HepG2 (cell line): ENCODE results near the gene ZNF513. TPM values are rescaled to one million over a fixed set of nuclear protein-coding genes. Genes with fewer than 3 reads are reported as not detected.

ENCODE experiments used
- HOXA3 ChIP-seq: sonication (generic); formaldehyde crosslinking; IDR thresholded peaks from 2 replicates; pipeline ENCODE4 v1.5.0; 2020; ENCODE audit warnings: missing genetic modification reagents
- HOXD1 ChIP-seq: sonication (generic); formaldehyde crosslinking; IDR thresholded peaks from 2 replicates; pipeline ENCODE4 v1.5.0; 2020; ENCODE audit warnings: missing genetic modification reagents
- KLF15 ChIP-seq: sonication (generic); formaldehyde crosslinking; IDR thresholded peaks from 2 replicates; pipeline ENCODE4 v1.8.1; 2023; ENCODE audit warnings: borderline replicate concordance, mild to moderate bottlenecking, inconsistent platforms, missing genetic modification reagents, mixed read lengths
- MTA1 ChIP-seq: sonication (generic); formaldehyde crosslinking; IDR thresholded peaks from 2 replicates; pipeline ENCODE4 v1.4.0; 2020; ENCODE audit warnings: missing genetic modification reagents, mild to moderate bottlenecking, borderline replicate concordance
- PRMT3 ChIP-seq: sonication (generic); formaldehyde crosslinking; IDR thresholded peaks from 2 replicates; pipeline ENCODE4 v1.8.1; 2022; ENCODE audit warnings: low read depth, mild to moderate bottlenecking, moderate library complexity, missing genetic modification reagents, borderline replicate concordance
- RORA ChIP-seq: sonication (generic); formaldehyde crosslinking; IDR thresholded peaks from 2 replicates; pipeline ENCODE4 v1.5.0; 2020; ENCODE audit warnings: mild to moderate bottlenecking, missing genetic modification reagents, moderate library complexity
- SIN3B ChIP-seq: fragments of 150-350 bp; IDR thresholded peaks from 2 replicates; pipeline ENCODE4 v1.6.1; 2014; ENCODE audit warnings: low read length
- ZNF225 ChIP-seq: sonication (generic); formaldehyde crosslinking; IDR thresholded peaks from 2 replicates; pipeline ENCODE4 v1.4.0; 2020; ENCODE audit warnings: mild to moderate bottlenecking, missing genetic modification reagents
- ZNF33B ChIP-seq: sonication (generic); formaldehyde crosslinking; IDR thresholded peaks from 2 replicates; pipeline ENCODE4 v1.5.1; 2020; ENCODE audit warnings: mild to moderate bottlenecking, missing genetic modification reagents
- ZNF772 ChIP-seq: sonication (generic); formaldehyde crosslinking; IDR thresholded peaks from 2 replicates; pipeline ENCODE4 v1.5.0; 2020; ENCODE audit warnings: mild to moderate bottlenecking, missing genetic modification reagents
- polyA plus RNA-seq, 8 experiments: library from polyadenylated mRNA; depleted of rRNA in 3 of 8; stranded (reverse) in 7 of 8; unstranded in 1 of 8; fragments of >200 nt; fragmentation: Illumina TruSeq in 4 of 8; extraction: Trizol in 4 of 8; gene quantifications; 2 replicates each; pipeline versions ENCODE4 v1.2.1 to v1.2.3, GENCODE V29; 2011 to 2016; ENCODE audit warnings: low read depth in 4 of 8, missing spikeins in 1 of 8, mixed read lengths in 1 of 8; ENCODE audit not compliant: insufficient read depth in 1 of 8
- total RNA-seq, 5 experiments: library from RNA; depleted of rRNA; stranded (reverse); fragments of >200 nt; fragmentation: Illumina TruSeq; extraction: Trizol; gene quantifications; 2 replicates each; pipeline ENCODE4 v1.2.3, GENCODE V29; 2016; ENCODE audit warnings: low read depth in 1 of 5
- TF ChIP-seq, protein P1 (sequence below): sonication (generic); formaldehyde crosslinking; IDR thresholded peaks from 2 replicates; pipeline ENCODE4 v1.4.0; 2020; ENCODE audit warnings: missing genetic modification reagents
- TF ChIP-seq, protein P2 (sequence below): IDR thresholded peaks from 2 replicates; pipeline ENCODE4 v1.6.1; 2016
- TF ChIP-seq, protein P3 (sequence below): sonication (generic); formaldehyde crosslinking; IDR thresholded peaks from 2 replicates; pipeline ENCODE4 v1.5.0; 2020; ENCODE audit warnings: missing genetic modification reagents
- TF ChIP-seq, protein P4 (sequence below): sonication (generic); formaldehyde crosslinking; conservative IDR thresholded peaks from 2 replicates; pipeline ENCODE4 v1.8.0; 2022; ENCODE audit warnings: missing genetic modification reagents
- TF ChIP-seq, protein P5 (sequence below): sonication (generic); formaldehyde crosslinking; IDR thresholded peaks from 2 replicates; pipeline ENCODE4 v1.4.0; 2020; ENCODE audit warnings: missing genetic modification reagents
- TF ChIP-seq, protein P6 (sequence below): IDR thresholded peaks from 2 replicates; pipeline ENCODE4 v1.6.1; 2016; ENCODE audit warnings: missing genetic modification reagents, missing compliant biosample characterization

Gene ZNF513
- total and polyA plus RNA-seq, 2 of the 13 experiments (the other 11 are each of a cell fraction or from before 2014, with no cell fraction given): 4.9 to 6.3 TPM

DNA sequence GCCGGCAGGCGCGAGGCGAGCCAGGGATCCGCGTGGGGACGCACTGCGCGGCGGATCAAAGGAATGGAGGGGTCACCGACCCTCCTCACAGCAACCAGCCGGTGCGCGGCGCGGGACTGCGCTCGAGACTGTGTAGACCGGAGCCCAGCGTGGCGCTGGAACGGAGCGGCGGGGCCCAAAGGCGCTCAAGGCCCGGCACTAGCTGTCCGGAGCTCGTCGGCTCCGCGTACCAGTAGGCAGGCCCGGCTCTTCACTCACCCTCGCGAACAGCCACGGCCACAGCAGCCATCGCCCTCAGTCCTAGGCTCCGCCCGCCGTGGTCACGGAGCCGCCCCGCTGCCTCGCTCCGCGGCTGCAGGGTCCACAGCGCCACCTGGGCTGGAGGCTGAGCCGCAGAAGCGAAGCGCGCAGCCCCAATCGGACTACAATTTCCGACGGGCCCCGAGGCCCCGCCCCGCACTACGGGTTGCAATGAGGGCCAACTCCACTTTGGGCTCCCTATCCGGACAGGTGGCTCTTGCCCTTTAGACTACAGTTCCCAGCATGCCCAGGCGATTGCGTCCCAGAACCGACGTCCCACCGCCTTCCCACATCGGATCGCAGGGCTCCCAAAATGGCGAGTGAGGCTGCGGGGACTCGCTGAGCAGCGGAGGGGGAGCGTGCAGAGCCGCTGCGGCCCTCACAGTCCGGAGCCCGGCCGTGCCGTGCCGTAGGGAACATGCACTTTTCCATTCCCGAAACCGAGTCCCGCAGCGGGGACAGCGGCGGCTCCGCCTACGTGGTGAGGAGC is 10.3 kb downstream of the ZNF513 start, which contains the start of the genes EIF2B4 and SNX17 (continued):
- TF ChIP-seq, protein P1, sequence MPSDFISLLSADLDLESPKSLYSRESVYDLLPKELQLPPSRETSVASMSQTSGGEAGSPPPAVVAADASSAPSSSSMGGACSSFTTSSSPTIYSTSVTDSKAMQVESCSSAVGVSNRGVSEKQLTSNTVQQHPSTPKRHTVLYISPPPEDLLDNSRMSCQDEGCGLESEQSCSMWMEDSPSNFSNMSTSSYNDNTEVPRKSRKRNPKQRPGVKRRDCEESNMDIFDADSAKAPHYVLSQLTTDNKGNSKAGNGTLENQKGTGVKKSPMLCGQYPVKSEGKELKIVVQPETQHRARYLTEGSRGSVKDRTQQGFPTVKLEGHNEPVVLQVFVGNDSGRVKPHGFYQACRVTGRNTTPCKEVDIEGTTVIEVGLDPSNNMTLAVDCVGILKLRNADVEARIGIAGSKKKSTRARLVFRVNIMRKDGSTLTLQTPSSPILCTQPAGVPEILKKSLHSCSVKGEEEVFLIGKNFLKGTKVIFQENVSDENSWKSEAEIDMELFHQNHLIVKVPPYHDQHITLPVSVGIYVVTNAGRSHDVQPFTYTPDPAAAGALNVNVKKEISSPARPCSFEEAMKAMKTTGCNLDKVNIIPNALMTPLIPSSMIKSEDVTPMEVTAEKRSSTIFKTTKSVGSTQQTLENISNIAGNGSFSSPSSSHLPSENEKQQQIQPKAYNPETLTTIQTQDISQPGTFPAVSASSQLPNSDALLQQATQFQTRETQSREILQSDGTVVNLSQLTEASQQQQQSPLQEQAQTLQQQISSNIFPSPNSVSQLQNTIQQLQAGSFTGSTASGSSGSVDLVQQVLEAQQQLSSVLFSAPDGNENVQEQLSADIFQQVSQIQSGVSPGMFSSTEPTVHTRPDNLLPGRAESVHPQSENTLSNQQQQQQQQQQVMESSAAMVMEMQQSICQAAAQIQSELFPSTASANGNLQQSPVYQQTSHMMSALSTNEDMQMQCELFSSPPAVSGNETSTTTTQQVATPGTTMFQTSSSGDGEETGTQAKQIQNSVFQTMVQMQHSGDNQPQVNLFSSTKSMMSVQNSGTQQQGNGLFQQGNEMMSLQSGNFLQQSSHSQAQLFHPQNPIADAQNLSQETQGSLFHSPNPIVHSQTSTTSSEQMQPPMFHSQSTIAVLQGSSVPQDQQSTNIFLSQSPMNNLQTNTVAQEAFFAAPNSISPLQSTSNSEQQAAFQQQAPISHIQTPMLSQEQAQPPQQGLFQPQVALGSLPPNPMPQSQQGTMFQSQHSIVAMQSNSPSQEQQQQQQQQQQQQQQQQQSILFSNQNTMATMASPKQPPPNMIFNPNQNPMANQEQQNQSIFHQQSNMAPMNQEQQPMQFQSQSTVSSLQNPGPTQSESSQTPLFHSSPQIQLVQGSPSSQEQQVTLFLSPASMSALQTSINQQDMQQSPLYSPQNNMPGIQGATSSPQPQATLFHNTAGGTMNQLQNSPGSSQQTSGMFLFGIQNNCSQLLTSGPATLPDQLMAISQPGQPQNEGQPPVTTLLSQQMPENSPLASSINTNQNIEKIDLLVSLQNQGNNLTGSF (CRISPR knock-in tag): peak; percentile 75
- TF ChIP-seq ZNF772 (CRISPR knock-in tag) (peak; percentile 97), PRMT3 (0 out of 2 replicates have a peak, but pooled peaks have one; percentile 67), ZNF225 (CRISPR knock-in tag) (peak; percentile 94), RORA (CRISPR knock-in tag) (no peak), HOXA3 (CRISPR knock-in tag) (peak; percentile 96; the same call in 1 of the 2 replicates), MTA1 (CRISPR knock-in tag) (peak; percentile 97), SIN3B (peak; percentile 75; the same call in 1 of the 2 replicates), ZNF33B (CRISPR knock-in tag) (0 out of 2 replicates have a peak, but pooled peaks have one; percentile 76), HOXD1 (CRISPR knock-in tag) (peak; percentile 90; the same call in 1 of the 2 replicates), KLF15 (CRISPR knock-in tag) (peak; percentile 35; the same call in 1 of the 2 replicates)
- TF ChIP-seq, protein P2, sequence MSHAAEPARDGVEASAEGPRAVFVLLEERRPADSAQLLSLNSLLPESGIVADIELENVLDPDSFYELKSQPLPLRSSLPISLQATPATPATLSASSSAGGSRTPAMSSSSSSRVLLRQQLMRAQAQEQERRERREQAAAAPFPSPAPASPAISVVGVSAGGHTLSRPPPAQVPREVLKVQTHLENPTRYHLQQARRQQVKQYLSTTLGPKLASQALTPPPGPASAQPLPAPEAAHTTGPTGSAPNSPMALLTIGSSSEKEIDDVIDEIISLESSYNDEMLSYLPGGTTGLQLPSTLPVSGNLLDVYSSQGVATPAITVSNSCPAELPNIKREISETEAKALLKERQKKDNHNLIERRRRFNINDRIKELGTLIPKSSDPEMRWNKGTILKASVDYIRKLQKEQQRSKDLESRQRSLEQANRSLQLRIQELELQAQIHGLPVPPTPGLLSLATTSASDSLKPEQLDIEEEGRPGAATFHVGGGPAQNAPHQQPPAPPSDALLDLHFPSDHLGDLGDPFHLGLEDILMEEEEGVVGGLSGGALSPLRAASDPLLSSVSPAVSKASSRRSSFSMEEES (CRISPR knock-in tag): no peak; the same call in 1 of the 2 replicates
- TF ChIP-seq, protein P3, sequence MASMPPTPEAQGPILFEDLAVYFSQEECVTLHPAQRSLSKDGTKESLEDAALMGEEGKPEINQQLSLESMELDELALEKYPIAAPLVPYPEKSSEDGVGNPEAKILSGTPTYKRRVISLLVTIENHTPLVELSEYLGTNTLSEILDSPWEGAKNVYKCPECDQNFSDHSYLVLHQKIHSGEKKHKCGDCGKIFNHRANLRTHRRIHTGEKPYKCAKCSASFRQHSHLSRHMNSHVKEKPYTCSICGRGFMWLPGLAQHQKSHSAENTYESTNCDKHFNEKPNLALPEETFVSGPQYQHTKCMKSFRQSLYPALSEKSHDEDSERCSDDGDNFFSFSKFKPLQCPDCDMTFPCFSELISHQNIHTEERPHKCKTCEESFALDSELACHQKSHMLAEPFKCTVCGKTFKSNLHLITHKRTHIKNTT: 0 out of 2 replicates have a peak, but pooled peaks have one; percentile 96
- TF ChIP-seq, protein P4, sequence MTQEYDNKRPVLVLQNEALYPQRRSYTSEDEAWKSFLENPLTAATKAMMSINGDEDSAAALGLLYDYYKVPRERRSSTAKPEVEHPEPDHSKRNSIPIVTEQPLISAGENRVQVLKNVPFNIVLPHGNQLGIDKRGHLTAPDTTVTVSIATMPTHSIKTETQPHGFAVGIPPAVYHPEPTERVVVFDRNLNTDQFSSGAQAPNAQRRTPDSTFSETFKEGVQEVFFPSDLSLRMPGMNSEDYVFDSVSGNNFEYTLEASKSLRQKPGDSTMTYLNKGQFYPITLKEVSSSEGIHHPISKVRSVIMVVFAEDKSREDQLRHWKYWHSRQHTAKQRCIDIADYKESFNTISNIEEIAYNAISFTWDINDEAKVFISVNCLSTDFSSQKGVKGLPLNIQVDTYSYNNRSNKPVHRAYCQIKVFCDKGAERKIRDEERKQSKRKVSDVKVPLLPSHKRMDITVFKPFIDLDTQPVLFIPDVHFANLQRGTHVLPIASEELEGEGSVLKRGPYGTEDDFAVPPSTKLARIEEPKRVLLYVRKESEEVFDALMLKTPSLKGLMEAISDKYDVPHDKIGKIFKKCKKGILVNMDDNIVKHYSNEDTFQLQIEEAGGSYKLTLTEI (CRISPR knock-in tag): no peak
- TF ChIP-seq, protein P5, sequence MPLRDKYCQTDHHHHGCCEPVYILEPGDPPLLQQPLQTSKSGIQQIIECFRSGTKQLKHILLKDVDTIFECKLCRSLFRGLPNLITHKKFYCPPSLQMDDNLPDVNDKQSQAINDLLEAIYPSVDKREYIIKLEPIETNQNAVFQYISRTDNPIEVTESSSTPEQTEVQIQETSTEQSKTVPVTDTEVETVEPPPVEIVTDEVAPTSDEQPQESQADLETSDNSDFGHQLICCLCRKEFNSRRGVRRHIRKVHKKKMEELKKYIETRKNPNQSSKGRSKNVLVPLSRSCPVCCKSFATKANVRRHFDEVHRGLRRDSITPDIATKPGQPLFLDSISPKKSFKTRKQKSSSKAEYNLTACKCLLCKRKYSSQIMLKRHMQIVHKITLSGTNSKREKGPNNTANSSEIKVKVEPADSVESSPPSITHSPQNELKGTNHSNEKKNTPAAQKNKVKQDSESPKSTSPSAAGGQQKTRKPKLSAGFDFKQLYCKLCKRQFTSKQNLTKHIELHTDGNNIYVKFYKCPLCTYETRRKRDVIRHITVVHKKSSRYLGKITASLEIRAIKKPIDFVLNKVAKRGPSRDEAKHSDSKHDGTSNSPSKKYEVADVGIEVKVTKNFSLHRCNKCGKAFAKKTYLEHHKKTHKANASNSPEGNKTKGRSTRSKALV (CRISPR knock-in tag): peak; percentile 94
- TF ChIP-seq, protein P6, sequence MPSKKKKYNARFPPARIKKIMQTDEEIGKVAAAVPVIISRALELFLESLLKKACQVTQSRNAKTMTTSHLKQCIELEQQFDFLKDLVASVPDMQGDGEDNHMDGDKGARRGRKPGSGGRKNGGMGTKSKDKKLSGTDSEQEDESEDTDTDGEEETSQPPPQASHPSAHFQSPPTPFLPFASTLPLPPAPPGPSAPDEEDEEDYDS (CRISPR knock-in tag): peak; percentile 94
